Natural killer cell (primary cell): ENCODE data around the gene EIPR1. TPM values are rescaled to one million over a fixed set of nuclear protein-coding genes. Genes with fewer than 3 reads are reported as not detected.

ENCODE experiments used
- ATAC-seq, 3 donors: fragments of 150-1000 bp in 2 of 3; fragments of 200-7000 bp in 1 of 3; cut with Tn5 transposase; 1 replicate in 1 of 3; 2 replicates in 2 of 3; pipeline ENCODE4 v1.10.0; 2021; ENCODE audit warnings: mild to moderate bottlenecking in 2 of 3, moderate library complexity in 2 of 3
- DNase-seq, 2 donors: peaks; one replicate each; pipeline versions ENCODE4 v3.0.0 to v3.0.0-alpha.2; 2013 to 2021; ENCODE audit warnings: mixed read lengths in 1 of 2
- H3K27ac ChIP-seq: one replicate; pipeline ENCODE4 v1.5.1; 2013; ENCODE audit warnings: mild to moderate bottlenecking, low read length
- H3K27me3 ChIP-seq: one replicate; pipeline ENCODE4 v1.6.1; 2013; ENCODE audit warnings: low read length; ENCODE audit not compliant: control insufficient read depth, insufficient read depth
- H3K36me3 ChIP-seq: one replicate; pipeline ENCODE4 v1.6.1; 2013; ENCODE audit warnings: low read length; ENCODE audit not compliant: control insufficient read depth, insufficient read depth
- H3K4me1 ChIP-seq: one replicate; pipeline ENCODE4 v1.6.1; 2013; ENCODE audit warnings: low read length; ENCODE audit not compliant: control insufficient read depth, insufficient read depth
- H3K4me3 ChIP-seq: one replicate; pipeline ENCODE4 v1.5.1; 2013; ENCODE audit warnings: low read length
- H3K9me3 ChIP-seq: one replicate; pipeline ENCODE4 v1.6.1; 2013; ENCODE audit warnings: low read length; ENCODE audit not compliant: control insufficient read depth, insufficient read depth
- H3K27ac Mint-ChIP-seq, 2 donors: one replicate each; pipeline ENCODE4 v1.8.0; 2022; ENCODE audit warnings: mild to moderate bottlenecking in 2 of 2, mixed read lengths in 2 of 2, moderate library complexity in 1 of 2
- H3K27me3 Mint-ChIP-seq, 2 donors: one replicate each; pipeline ENCODE4 v1.8.0; 2022; ENCODE audit warnings: low read depth in 2 of 2, mixed read lengths in 2 of 2
- H3K36me3 Mint-ChIP-seq: one replicate; pipeline ENCODE4 v1.8.0; 2022; ENCODE audit warnings: mixed read lengths
- H3K4me1 Mint-ChIP-seq, 2 donors: one replicate each; pipeline ENCODE4 v1.8.0; 2022; ENCODE audit warnings: mixed read lengths in 2 of 2
- H3K4me3 Mint-ChIP-seq: one replicate; pipeline ENCODE4 v1.8.0; 2022; ENCODE audit warnings: mild to moderate bottlenecking, moderate library complexity, mixed read lengths
- H3K9me3 Mint-ChIP-seq, 2 donors: one replicate each; pipeline ENCODE4 v1.8.0; 2022; ENCODE audit warnings: mixed read lengths in 2 of 2
- WGBS: methylation state at CpG from one replicate; pipeline ENCODE4 v1.1.7; 2013; ENCODE audit warnings: missing lambda C conversion rate; ENCODE audit not compliant: insufficient coverage; 5-methylcytosine and 5-hydroxymethylcytosine counted together
- intact Hi-C: fragments of 100-400 bp; cut with micrococcal nuclease; formaldehyde crosslinking; loops from one replicate; pipeline ENCODE4 v1.14.2; 2022
- total RNA-seq, 4 donors: library from RNA; stranded (reverse); fragments of 120-200 nt in 1 of 4; gene quantifications; one replicate each; pipeline versions ENCODE4 v1.2.3 to v1.2.4, GENCODE V29; 2013 to 2022
- TF ChIP-seq, protein P1 (sequence below): fragments of 200-600 bp; IDR thresholded peaks from one replicate; pipeline ENCODE4 v1.8.0; 2022; ENCODE audit warnings: antibody characterized with exemption

EIPR1 gene
- total RNA-seq, 3 donors from 2014 or later (not counting 1 experiment from before 2014, with no cell fraction given) = 26.8 to 28.8 (median 27.9) TPM

DNA sequence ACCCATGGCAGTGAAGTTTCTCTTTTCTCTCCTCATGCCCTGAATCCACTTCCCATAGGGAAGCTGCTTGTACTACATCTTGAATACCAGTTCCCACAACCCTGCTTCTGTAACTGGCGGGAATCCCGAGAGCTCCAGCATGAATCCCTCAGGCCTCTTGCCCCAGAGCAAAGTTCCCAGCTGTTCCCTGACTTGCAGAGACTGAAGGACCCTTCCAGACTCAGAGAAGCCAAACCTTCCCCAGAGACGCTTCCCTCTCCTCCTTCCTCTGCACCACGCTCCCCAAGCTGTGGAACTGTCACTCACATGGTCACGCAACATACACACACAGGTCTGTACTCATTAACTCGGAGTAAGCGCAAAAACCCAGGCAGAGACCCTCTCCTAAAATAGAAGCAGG lies 28.3 kb upstream of the EIPR1 start:
- H3K27ac Mint-ChIP-seq = peak overlapping the region in 1 of 2 donors; percentile 72
- no peaks in the 10 kb centered on the region for H3K27me3 ChIP-seq
- H3K4me3 Mint-ChIP-seq = no peak overlapping the region
- H3K4me3 ChIP-seq = no peak overlapping the region
- TF ChIP-seq, protein P1, sequence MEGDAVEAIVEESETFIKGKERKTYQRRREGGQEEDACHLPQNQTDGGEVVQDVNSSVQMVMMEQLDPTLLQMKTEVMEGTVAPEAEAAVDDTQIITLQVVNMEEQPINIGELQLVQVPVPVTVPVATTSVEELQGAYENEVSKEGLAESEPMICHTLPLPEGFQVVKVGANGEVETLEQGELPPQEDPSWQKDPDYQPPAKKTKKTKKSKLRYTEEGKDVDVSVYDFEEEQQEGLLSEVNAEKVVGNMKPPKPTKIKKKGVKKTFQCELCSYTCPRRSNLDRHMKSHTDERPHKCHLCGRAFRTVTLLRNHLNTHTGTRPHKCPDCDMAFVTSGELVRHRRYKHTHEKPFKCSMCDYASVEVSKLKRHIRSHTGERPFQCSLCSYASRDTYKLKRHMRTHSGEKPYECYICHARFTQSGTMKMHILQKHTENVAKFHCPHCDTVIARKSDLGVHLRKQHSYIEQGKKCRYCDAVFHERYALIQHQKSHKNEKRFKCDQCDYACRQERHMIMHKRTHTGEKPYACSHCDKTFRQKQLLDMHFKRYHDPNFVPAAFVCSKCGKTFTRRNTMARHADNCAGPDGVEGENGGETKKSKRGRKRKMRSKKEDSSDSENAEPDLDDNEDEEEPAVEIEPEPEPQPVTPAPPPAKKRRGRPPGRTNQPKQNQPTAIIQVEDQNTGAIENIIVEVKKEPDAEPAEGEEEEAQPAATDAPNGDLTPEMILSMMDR = no peak
- H3K36me3 ChIP-seq = peaks cover 25% of the 10 kb centered on the region
- ATAC-seq = no peak
- intact Hi-C loops = no loop called here
- no peaks in the 10 kb centered on the region for H3K36me3 Mint-ChIP-seq
- no peaks in the 10 kb centered on the region for H3K9me3 ChIP-seq
- H3K27ac ChIP-seq = no peak overlapping the region
- no peaks in the 10 kb centered on the region for H3K27me3 Mint-ChIP-seq
- H3K4me1 Mint-ChIP-seq = peaks cover 21 to 24% of the 10 kb centered on the region in 2 donors
- no peak for DNase-seq
- H3K9me3 Mint-ChIP-seq = no peaks in the 10 kb centered on the region
- H3K4me1 ChIP-seq = no peaks in the 10 kb centered on the region
- WGBS = 98% methylated on average over 5 of the region's 7 CpGs

DNA sequence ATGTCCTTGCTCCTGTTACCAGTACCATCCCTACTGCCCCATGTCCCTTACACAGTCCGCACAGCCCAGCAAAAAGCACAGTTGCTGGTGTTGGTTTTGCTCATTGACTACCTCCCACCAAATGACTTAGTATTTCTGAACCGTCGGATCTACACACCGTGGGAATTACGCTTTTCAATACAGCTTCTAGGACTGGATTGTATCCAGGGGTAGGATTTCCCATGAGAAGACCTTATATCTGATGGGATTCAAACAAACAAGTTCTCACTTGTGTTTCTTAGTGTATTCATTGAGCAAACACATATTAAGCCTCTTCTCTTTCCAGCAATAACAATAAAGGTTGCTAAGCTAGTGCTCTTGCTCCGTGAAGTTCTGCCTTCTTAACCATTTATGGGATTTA lies 27.7 kb upstream of the EIPR1 start:
- Histone ChIP-seq H3K27me3 (no peaks in the 10 kb centered on the region), H3K36me3 (peaks cover 29% of the 10 kb centered on the region), H3K4me3 (no peak overlapping the region), H3K4me1 (no peaks in the 10 kb centered on the region), H3K27ac (no peak overlapping the region), H3K9me3 (no peaks in the 10 kb centered on the region)
- no peaks in the 10 kb centered on the region for H3K36me3 Mint-ChIP-seq
- H3K4me3 Mint-ChIP-seq = no peak overlapping the region
- intact Hi-C loops = no loop called here
- TF ChIP-seq, protein P1 = no peak
- no peaks in the 10 kb centered on the region for H3K9me3 Mint-ChIP-seq
- DNase-seq = no peak
- no peak overlapping the region for H3K27ac Mint-ChIP-seq
- peaks cover 27 to 29% of the 10 kb centered on the region in 2 donors for H3K4me1 Mint-ChIP-seq
- no peaks in the 10 kb centered on the region for H3K27me3 Mint-ChIP-seq
- 92% methylated on average over 5 of the region's 6 CpGs for WGBS
- ATAC-seq = no peak

DNA sequence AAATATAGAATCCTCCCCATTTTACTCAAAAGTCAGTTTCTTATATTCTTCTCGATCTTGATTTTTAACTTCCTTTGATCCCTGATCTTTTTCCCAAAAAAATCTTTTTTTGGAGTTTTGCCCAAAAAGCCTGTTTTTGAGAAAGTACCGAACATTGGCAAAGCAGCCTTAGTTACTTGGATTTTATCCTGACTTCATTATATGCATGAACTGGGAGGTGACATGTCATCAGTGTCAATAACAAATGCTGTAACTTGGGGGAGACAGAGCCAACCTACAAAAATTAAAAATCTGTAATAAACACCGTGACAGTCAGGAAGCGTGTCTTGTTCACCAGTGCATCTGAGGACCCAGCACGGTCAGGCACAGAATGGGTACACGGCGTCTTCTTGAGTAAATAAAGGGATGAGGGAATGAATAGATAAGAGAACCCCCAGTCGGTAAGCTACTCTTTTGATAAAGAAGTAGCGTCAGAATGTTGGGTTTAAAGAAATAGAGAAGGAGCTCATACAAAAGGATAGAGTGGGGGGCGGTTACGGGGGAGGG lies 26.8 kb upstream of the EIPR1 start:
- H3K27me3 ChIP-seq = no peaks in the 10 kb centered on the region
- 97% methylated on average over 11 of the region's 11 CpGs for WGBS

More for the DNA sequence above, 26.8 kb upstream of the EIPR1 start:
- H3K27ac ChIP-seq = no peak overlapping the region
- DNase-seq (no peak), ATAC-seq (no peak)
- Mint-ChIP-seq H3K4me1 (peaks cover 26 to 28% of the 10 kb centered on the region in 2 donors), H3K27ac (no peak overlapping the region), H3K4me3 (no peak overlapping the region), H3K9me3 (no peaks in the 10 kb centered on the region), H3K36me3 (no peaks in the 10 kb centered on the region), H3K27me3 (no peaks in the 10 kb centered on the region)
- no peak overlapping the region for H3K4me3 ChIP-seq
- intact Hi-C loops = no loop called here
- peaks cover 29% of the 10 kb centered on the region for H3K36me3 ChIP-seq
- H3K9me3 ChIP-seq = no peaks in the 10 kb centered on the region
- no peaks in the 10 kb centered on the region for H3K4me1 ChIP-seq
- TF ChIP-seq, protein P1 = no peak
